Left renal cortex interstitium (tissue), 4 donors: Measurements from ENCODE around the gene BIN1. TPM values are rescaled to one million over a fixed set of nuclear protein-coding genes. Genes with fewer than 3 reads are reported as not detected.

Experiments
- DNase-seq, 4 donors: peaks; one replicate each; pipeline ENCODE4 v3.0.0-alpha.2; 2013; ENCODE audit warnings: low read depth in 4 of 4, low spot score in 2 of 4, missing footprints in 1 of 4
- polyA plus RNA-seq, 4 donors: library from polyadenylated mRNA; unstranded; fragments of 120-200 nt; gene quantifications; one replicate each; pipeline ENCODE4 v1.2.1, GENCODE V29; 2013; ENCODE audit not compliant: insufficient read length in 4 of 4

The BIN1 gene
- polyA plus RNA-seq, 4 donors: 91.8 to 130 (median 124) TPM

DNA sequence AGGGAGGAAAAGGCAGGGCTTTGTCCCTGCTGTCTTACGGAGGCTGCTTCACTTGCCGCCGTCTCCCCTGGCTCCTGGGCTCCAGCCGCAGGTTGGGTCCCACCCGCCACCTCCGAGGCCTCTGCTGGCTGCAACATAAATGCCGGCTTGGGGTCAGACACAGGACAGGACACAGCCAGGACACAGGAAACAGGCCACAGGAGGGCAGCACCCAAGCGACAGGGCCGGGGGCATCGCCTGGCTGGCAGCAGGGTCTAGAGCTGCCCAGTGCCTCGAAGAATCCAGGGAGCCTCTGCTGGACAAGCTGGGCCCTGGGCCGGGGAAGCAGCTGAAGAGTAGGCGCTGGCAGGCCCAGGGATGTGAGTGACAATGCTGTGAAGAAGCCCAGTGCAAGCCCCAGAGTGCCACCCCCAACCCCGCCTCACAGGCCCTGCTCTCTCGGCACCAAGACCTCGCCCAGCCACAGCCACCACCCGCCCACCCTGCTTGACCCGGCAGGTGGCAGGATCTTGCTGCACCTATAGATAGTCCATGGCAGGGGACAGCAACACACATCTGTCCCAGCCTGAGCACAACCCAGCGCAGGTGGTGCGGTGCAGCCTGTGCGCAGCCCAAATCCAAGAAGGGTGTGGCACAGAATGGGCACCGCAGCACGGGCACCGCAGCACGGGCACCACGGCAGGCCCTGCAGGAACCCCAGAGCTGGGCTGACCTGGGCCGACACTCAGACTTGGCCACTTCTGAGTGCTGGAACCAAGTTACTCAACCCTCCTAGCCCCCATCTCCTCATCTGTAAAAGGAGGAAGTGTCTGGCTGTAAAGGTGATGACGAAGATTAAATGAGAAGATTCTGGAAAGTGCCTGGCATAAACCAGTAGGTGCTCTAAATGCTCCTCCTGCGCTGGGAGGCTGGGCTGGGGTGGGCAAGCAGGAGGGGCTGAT, 55.6 kb downstream of the BIN1 start:
- DNase-seq: no peak

DNA sequence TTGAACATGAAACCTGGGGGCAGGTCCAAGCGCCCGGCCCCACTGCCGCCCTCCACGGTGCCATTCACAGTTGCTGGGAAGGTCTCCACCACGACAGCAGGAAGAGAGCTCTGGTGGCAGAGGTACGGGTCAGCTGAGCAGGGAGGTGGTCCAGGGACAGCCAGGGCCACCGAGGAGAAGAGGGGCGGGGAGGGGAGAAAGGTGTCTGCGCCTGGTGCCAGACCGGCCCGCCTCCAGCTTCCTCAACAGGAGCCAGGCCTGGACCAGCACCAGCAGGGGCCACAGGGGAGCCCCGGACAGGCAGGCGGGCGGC, 56.2 kb downstream of the BIN1 start:
- DNase-seq: no peak

DNA sequence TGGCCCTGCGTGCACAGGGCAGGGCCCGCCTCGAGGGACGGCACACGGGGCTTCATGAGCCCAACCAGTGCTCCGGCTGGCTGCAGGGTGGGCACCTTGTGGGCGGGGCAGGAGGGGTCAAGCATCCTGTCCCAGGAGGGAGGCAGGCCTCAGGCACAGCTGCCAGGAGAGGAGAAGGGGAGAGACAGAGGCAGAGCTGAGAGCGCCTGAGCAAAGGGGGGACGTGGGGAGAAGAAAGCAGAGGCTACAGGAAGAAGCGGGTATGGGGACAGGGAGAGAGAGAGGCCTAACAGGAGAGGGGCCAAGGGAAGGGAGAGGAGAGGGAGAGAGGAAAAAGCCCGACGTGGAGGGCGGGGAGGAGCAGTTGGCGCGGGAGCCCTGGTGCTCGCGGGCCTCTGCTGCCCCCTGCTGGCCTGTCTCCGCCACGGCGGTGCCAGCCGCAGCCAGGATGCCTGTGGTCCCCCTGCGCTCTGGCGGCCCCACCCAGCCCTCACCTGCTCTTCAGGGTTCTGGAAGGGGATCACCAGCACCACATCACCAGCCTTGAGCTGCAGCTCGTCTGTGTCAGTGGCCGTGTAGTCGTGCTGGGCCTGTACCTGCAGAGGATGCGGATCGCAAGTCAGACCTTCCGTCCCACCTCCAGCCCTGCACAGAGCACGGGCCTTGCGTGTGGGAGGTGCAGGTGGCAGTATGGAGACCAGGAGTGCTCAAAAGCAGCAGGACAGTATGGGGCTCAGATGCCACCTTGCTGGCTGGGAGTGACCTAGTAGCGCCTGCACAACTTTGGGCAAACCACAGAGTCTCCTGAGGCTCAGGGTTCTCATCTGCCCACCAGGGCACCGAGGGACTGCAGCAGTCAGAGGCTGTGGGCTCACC, 56.8 kb downstream of the BIN1 start:
- peak in 2 of 4 donors; percentile 34 to 42 for DNase-seq

DNA sequence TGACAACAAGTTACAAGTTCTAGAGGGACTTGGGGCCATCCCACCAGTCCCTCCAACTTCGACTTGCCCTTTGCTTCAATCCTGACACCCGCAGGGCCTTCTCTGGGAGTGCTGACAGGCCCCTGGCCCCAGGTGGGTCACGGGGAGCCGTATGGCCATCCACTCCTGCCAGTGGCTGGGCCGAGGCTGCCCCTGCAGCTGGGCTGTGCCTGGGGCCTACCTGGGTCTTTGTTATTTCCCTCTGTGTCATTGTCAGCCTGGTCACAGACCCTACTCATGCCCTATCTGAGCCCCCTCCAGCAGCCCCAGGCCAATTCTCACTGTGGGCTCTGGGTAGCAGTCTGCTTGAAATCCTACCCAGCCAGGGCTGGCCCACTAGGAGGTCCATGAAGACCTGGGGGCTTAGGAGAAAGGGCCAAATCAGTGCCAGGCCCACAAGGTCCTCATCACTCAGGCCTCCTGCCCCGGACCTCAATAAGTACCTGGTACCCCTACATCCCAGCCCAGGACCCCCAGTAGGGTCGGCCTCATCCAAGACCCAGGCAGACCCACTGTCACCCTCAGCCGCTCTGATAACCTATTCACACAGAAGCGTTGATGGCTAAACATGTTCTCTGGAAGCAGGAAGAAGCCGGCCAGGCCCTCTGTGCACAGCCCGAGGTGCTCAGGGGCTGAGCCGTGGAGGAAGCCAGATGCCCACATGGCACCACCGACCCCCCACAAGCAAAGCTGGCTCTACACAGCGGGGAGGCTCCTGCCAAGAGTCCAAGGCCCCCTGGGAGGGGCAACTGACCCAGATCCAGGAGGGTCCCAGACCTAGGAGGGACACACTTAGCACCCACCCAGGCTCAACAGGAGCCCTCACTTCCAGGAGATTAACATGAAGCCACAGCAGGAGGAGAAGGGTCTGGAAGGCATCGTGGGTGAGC, 57.7 kb downstream of the BIN1 start:
- DNase-seq: no peak

DNA sequence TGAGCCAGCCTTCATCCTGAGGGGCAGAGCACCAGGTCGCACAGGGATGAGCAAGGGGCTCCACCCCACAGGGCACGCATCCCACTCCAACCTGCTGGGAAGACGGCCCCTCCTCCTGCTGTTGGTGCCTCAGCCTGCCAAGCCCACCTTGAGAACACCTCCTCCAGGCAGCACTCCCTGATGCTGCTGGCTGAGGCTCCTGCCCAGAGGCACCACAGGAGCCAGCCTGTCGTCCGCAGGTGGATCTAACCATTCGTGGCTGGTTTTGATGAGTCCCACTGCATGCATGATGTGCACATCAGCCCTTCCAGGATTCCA, 58.4 kb downstream of the BIN1 start:
- DNase-seq: no peak

DNA sequence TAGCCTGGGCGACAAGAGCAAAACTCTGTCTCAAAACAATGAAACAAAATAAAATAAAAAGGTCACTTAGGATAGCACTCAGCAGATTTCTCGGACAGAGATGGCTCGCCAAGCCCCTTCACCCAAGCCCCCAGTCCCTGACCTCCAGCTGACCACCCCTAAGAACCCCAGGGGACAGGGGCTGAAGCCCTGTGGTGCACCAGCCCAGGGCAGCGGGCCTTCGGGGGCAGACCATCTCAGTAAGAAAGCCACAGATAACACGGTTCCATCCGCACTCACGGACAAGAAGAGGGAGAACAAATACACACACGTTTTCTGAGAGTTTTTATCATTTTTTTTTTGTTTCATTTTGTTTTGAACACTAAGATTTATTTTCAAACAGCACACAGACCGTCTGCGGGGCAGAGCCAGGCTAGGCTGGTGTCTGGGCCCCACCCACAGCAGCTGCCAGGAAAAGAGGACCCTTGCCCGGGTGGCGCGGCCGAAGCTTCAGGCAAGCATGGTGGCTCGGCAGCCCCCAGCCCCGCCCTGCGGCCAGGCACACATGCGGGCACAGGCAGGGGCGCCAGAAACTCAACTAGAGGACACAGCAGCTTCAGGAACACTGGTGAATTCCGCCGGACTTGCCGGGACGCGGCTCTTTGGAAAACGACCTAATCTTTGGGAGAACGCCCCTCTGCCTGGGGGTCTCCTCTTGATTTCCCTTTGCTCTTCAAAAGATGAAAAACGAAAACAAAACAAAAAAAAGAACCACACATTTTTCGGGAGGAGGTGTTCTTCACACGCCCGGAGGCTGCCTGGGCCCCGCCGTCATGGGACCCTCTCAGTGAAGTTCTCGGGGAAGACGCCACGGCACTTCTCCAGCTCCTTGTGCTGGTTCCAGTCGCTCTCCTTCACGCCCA, 59.0 kb downstream of the BIN1 start:
- DNase-seq: no peak

DNA sequence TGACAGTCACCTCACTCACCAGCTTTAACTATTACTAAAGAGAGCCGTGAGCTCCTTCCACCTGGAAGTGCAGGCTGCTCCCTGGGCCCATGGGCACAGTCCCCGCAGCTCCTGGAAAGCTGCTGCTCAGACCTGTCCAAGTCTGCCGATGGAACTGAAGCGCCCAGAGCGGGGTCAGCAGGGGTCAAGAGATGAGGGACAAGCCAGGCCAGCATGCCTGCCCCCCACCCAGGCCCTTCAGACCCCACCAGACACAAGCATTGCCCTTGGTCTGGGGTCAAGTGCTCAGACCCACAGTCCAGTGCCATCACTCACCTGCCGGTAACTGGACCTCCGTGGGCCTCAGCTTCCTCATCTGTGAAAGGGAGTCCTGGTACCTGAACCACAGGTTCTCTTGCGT, 59.9 kb downstream of the BIN1 start:
- no peak for DNase-seq

DNA sequence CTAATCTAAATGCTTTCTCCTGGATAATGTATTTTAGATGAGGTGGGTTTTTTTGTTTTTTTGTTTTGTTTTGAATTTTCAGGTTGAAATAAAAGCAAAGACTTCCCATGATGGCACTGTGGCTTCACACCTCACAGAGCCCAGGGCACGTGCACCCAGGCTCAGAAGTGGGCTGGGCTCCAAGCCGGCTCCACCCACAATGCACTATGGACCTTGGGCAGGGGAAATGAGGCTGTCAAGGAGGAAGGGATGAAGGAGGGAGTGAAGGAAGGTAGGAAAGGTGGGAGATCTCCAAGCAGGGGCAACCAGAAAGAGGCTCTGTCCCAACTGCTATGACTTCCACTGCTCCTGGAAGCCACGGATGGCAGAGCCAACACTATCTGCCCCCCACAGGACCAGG, 60.4 kb downstream of the BIN1 start:
- no peak for DNase-seq

DNA sequence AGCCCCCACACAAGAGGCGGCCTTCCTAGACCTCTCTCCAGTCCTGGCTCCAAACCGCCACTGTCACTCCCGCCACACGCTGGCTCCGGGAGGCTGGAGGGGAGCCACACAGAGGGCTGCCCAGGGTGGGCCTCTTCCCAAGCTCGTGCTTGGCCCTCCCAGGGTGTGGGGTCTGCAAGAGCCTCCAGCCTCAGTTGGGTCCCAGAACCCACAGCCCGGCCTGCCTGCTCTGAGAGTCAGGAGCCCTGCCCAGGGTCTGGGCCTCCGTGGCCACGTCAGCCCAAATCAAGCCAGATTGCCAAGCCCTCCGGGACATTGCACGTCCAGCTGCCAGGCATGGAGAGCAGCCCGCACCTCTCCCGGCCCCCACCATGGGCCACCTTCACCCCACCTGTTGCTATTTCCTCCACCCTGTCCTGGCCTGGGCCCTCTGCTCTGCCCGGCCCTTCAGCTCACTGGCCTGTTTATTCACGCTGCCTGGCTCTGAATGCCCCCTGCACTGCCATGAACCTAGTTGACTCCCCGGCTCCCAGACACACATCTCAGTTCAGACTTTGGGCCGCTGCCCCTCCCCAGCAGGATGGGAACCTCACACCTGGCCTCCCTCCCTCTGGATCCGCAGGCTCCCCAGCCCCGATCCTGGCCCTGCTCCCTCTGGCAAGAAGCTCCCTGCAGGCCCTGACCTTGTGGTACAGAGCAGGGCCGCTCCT, 61.0 kb downstream of the BIN1 start:
- DNase-seq: no peak

DNA sequence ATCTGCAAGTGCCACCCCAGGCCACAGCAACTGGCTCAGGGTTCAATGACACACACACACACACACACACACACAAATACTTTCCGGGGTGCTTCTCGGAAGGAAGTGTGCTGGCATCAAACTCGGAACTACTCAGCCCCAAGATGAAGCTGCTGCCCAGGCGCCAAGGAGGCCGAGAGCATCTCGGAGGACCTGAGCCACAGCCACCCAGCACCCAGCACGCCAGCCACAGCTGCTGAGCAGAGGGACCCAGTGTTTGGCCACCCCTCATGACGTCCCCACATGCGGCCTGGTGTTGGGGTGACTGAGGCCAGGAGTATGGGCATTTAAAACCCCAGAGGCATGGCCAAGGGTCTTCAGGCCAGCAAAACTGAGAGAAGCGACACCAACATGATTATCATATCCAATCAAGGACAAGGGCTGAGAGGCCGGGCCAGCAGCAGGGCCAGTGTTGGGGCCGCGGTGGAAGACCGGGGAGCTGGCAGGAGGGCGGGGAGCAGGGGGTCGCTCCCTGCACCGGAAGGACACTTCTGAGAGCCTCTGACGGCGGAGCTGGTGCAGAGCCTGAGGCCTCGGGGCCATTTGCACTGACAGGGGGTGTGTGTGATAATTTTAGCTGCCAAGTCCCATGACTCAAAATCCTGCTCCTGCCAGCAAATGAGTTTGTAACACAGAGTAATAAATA, 61.8 kb downstream of the BIN1 start:
- DNase-seq: no peak

DNA sequence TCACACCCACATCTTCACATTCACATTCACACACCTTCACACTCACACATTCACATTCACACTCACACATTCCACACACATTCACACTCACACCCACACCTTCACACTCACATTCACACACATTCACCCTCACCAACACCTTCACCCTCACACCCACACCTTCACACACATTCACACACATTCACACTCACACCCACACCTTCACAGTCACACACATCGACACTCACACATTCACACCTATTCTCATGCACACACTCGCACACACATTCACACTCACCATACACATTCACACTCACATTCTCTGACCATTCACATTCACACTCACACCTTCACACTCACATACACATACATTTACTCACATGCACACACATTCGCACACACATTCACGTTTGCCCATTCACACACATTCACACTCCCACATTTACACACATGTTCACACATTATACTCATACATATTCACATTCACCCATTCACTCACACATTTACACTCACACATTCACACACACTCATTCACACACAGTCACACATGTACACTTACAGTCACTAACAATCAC, 62.7 kb downstream of the BIN1 start:
- DNase-seq: no peak

DNA sequence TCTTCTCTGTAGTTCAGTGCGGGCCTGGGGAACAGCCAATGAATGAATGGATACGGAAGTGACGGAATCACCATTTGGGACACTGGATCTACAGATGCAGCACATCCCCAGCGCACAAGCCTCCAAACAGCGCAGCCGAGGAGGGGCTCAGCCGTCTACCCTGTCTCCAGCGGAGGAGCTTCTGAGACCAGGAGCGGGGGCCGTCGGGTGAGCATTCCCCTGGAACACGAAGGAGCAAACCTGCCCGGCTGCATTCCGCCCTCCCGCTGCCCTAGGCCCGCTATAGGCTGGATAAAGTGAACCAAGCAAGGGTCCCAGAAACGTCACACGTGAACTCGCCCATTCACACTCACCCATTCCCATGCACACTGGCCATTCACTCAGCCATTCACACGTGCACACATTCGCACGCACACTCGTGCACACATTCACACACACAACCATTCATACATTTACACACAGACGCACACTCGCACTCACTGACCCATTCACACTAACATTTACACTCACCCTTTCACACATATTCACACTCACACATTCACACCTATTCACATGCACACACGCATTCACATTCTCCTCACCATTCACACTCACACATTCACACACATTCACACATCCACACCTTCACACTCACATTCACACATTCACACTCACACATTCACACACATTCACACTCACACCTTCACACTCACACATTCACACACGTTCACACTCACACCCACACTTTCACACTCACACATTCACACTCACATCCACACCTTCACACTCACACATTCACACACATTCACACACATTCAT, 63.4 kb downstream of the BIN1 start:
- no peak for DNase-seq

DNA sequence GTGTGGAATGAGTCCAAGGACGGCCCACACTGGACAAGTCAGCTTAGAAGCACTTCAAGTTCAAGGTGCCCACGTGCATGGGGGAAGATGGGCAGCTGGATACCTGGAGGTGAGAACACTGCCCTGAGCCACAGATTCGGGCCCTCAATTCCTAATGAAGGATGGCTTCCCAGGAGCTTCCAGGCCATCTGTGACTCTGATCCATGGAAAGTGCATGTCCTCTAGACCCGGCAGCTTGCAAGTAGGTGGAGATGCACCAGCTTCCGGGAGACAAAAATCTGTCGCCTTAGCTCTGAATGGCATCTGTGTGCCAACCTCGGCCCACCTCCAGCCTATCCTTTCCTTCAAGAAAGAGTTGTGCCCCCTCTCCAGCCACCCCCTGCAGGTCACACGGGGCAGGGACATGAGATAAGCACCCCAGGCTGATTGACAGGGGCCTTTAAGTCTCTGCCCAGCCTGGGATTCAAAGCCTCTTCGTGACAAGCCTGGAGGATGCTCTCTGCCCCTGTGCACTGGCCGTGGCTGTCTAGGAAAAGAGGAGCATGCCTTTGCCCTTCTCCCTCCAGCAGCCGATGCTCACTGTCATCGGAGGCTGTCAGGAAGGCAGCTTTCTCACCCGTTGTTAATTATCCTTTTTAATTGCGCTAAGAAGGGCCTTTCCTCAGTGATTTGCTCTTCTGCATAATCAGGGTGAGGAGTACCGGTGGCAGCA, 65.5 kb downstream of the BIN1 start:
- DNase-seq: no peak

DNA sequence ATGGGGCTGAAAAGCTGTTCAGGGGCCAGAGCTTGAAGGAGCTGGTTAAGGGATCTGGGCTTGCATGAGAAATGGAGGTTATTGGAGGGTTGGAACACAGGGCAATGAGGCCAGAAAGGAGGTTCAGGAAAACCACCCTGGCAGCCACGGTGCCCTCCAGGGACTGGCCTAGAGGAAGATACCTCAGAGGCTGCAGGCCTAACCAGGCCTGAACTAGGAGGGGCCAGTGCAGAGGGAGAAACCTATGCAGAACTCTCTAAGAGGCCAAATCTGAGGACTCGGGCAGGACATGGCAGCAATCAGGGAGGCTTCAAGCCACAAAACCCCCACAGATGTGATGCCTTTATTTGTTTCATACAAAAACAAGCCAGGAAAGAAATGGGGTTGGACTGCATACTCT, 66.8 kb downstream of the BIN1 start:
- no peak for DNase-seq

DNA sequence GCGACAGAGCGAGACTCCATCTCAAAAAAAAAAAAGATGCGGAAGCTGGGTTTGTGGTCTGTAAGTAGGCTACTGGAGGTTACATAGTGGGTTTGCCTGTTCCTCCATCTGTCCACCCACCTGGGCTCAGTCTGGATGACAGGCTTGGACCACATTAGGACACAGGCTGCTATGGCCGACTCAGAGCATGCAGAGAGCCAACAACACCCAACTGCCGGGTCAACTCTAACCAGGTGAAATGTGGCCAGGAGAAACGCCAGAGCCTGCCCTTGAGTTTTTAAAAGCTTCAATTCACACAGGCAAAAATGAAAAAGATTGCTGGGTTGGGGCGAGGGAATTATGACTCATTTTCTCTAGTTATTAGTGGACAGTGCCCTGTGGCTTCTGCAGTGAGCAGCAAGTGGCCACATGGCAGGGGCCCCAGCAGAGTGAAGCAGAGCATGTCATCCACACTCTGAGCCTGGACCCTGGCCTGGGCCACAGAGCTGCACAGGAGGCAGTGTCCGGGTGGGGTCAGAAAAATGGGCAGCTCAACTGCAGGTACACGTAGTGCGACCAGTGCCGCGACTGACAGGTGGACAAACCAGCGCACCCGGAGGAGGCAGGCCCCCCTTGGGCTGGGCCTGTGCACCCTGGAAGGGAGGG, 67.4 kb downstream of the BIN1 start:
- no peak for DNase-seq

DNA sequence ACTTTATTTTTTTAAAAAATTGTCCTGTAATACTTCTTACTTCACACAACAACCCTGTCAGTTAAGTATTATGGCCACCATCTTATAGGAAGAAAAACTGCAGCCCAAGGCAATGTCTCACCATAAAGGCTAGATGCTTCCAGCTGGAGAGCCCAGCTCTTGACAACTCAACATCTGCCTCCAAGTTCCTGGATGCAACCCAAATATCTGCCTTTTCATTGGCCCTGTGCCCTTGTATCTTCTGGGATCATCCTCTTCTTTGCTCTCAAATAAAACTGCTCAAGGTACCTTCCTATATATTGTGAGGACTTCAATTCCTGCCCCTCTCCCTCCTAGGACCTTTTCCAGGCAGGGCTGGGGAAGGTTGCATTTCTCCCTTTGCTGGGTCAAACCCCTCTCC, 69.5 kb downstream of the BIN1 start:
- no peak for DNase-seq
